H1 (cell line): ENCODE data around the gene LIN54. TPM values are rescaled to one million over a fixed set of nuclear protein-coding genes. Genes with fewer than 3 reads are reported as not detected.

Source experiments
- CTCF ChIA-PET: fragments of 300-600 bp; sonication (Branson Sonifier 250); formaldehyde crosslinking; loops from one replicate; lab custom pipeline; 2021; ENCODE audit not compliant: partially characterized antibody; lab: Charles Lee
- POLR2A ChIA-PET: fragments of 300-600 bp; sonication (Branson Sonifier 250); formaldehyde crosslinking; loops from one replicate; lab custom pipeline; 2021; ENCODE audit warnings: inconsistent platforms; ENCODE audit not compliant: partially characterized antibody; lab: Charles Lee
- DNase-seq, 2 experiments: peaks; one replicate each; pipeline versions ENCODE4 v3.0.0 to v3.0.0-alpha.2; 2010 to 2022; ENCODE audit warnings: low spot score in 2 of 2, low read depth in 1 of 2, mixed read lengths in 1 of 2
- FAIRE-seq: peaks from 2 replicates; lab custom pipeline; 2011; peaks lifted over from hg19 to GRCh38; lab: Jason Lieb, UNC
- H2AFZ ChIP-seq: 2 replicates; pipeline ENCODE4 v1.8.1; 2012; ENCODE audit warnings: low read length, inconsistent platforms
- H2AK5ac ChIP-seq: 2 replicates; pipeline ENCODE4 v1.6.1; 2013; ENCODE audit warnings: low read depth, low read length
- H2BK120ac ChIP-seq: replicated peaks from 2 replicates; pipeline ENCODE3; 2013; ENCODE audit warnings: low read depth, low read length, inconsistent platforms
- H2BK12ac ChIP-seq: 2 replicates; pipeline ENCODE4 v1.6.1; 2013; ENCODE audit warnings: low read depth, low read length
- H2BK15ac ChIP-seq: 2 replicates; pipeline ENCODE4 v1.6.1; 2013; ENCODE audit warnings: low read length
- H2BK20ac ChIP-seq: 2 replicates; pipeline ENCODE4 v1.6.1; 2013; ENCODE audit warnings: low read length
- H2BK5ac ChIP-seq: 2 replicates; pipeline ENCODE4 v1.6.1; 2013; ENCODE audit warnings: low read depth, low read length
- H3K14ac ChIP-seq: 2 replicates; pipeline ENCODE4 v1.6.1; 2013; ENCODE audit warnings: inconsistent platforms; ENCODE audit not compliant: insufficient read length
- H3K18ac ChIP-seq: 2 replicates; pipeline ENCODE4 v1.6.1; 2013; ENCODE audit warnings: low read length; ENCODE audit errors: extremely low read depth
- H3K23ac ChIP-seq: 2 replicates; pipeline ENCODE4 v1.6.1; 2013; ENCODE audit warnings: inconsistent platforms; ENCODE audit not compliant: insufficient read length
- H3K23me2 ChIP-seq: 2 replicates; pipeline ENCODE4 v1.6.1; 2013; ENCODE audit warnings: low read depth, low read length
- H3K27ac ChIP-seq: 2 replicates; pipeline ENCODE4 v1.6.1; 2011; ENCODE audit warnings: low read depth, low read length, inconsistent platforms
- H3K27me3 ChIP-seq, 4 experiments: replicated peaks in 1 of 4; 1 replicate in 1 of 4; 2 replicates in 3 of 4; pipeline versions ENCODE4 v1.6.1 to v1.8.1; 2011 to 2013; ENCODE audit warnings: low read length in 3 of 4, mild to moderate bottlenecking in 3 of 4, inconsistent platforms in 2 of 4, mixed read lengths in 2 of 4, moderate library complexity in 1 of 4; ENCODE audit not compliant: control insufficient read depth in 3 of 4, insufficient read depth in 3 of 4; ENCODE audit errors: extremely low read depth in 1 of 4
- H3K36me3 ChIP-seq, 4 experiments: 2 replicates each; pipeline versions ENCODE4 v1.6.1 to v1.8.1; 2011 to 2013; ENCODE audit warnings: mild to moderate bottlenecking in 4 of 4, low read length in 3 of 4, moderate library complexity in 2 of 4, control low read depth in 1 of 4, inconsistent platforms in 1 of 4; ENCODE audit not compliant: insufficient read depth in 4 of 4, control insufficient read depth in 2 of 4
- H3K4ac ChIP-seq: replicated peaks from 2 replicates; pipeline ENCODE3; 2013; ENCODE audit warnings: low read length, low read depth, mixed read lengths, inconsistent platforms; ENCODE audit not compliant: insufficient read length
- H3K4me1 ChIP-seq, 4 experiments: replicated peaks in 1 of 4; 1 replicate in 1 of 4; 2 replicates in 3 of 4; pipeline versions ENCODE4 v1.6.1 to v1.8.1; 2011 to 2013; ENCODE audit warnings: low read length in 3 of 4, inconsistent platforms in 2 of 4, mixed read lengths in 1 of 4; ENCODE audit not compliant: insufficient read depth in 4 of 4, control insufficient read depth in 3 of 4
- H3K4me2 ChIP-seq, 2 experiments: 2 replicates each; pipeline versions ENCODE4 v1.6.1 to v1.8.1; 2011 to 2013; ENCODE audit warnings: low read depth in 2 of 2, low read length in 2 of 2, control low read depth in 1 of 2, inconsistent platforms in 1 of 2, mild to moderate bottlenecking in 1 of 2; ENCODE audit not compliant: insufficient read depth in 1 of 2
- H3K4me3 ChIP-seq, 4 experiments: fragments of 200-600, 300-600 bp in 1 of 4; sonication (generic), shearing (Covaris generic), sonication (Bioruptor Twin) in 1 of 4; 2 replicates each; pipeline versions ENCODE4 v1.5.1 to v1.8.1; 2011 to 2016; ENCODE audit warnings: low read length in 4 of 4, low read depth in 3 of 4, control low read depth in 2 of 4, inconsistent platforms in 2 of 4, mild to moderate bottlenecking in 2 of 4, mixed read lengths in 1 of 4, moderate library complexity in 1 of 4; ENCODE audit not compliant: insufficient read depth in 2 of 4; ENCODE audit errors: extremely low read depth in 1 of 4
- H3K56ac ChIP-seq: replicated peaks from 2 replicates; pipeline ENCODE3; 2013; ENCODE audit warnings: low read depth, mild to moderate bottlenecking, mixed read lengths, low read length, inconsistent platforms; ENCODE audit not compliant: insufficient read length
- H3K79me1 ChIP-seq: 2 replicates; pipeline ENCODE4 v1.6.1; 2013; ENCODE audit warnings: low read depth, low read length, control low read depth
- H3K79me2 ChIP-seq, 2 experiments: 2 replicates each; pipeline versions ENCODE4 v1.6.1 to v1.8.1; 2012 to 2013; ENCODE audit warnings: low read length in 2 of 2, mild to moderate bottlenecking in 2 of 2, inconsistent platforms in 1 of 2; ENCODE audit not compliant: insufficient read depth in 2 of 2, control insufficient read depth in 1 of 2
- H3K9ac ChIP-seq, 4 experiments: replicated peaks in 1 of 4; 1 replicate in 1 of 4; 2 replicates in 3 of 4; pipeline versions ENCODE4 v1.6.1 to v1.8.1; 2011 to 2013; ENCODE audit warnings: low read depth in 3 of 4, low read length in 3 of 4, control low read depth in 2 of 4, mild to moderate bottlenecking in 2 of 4, moderate library complexity in 2 of 4, inconsistent platforms in 1 of 4; ENCODE audit errors: extremely low read depth in 1 of 4
- H3K9me3 ChIP-seq, 2 experiments: 2 replicates each; pipeline versions ENCODE4 v1.6.1 to v1.8.1; 2012 to 2013; ENCODE audit warnings: mild to moderate bottlenecking in 2 of 2, moderate library complexity in 2 of 2, control low read depth in 1 of 2, inconsistent platforms in 1 of 2, low read depth in 1 of 2, low read length in 1 of 2, mixed read lengths in 1 of 2; ENCODE audit not compliant: insufficient read depth in 2 of 2
- H4K20me1 ChIP-seq, 2 experiments: replicated peaks in 1 of 2; 2 replicates each; pipeline versions ENCODE3 to v1.8.1; 2011 to 2013; ENCODE audit warnings: inconsistent platforms in 2 of 2, low read length in 2 of 2, mild to moderate bottlenecking in 1 of 2; ENCODE audit not compliant: insufficient read depth in 2 of 2, control insufficient read depth in 1 of 2
- H4K5ac ChIP-seq: 2 replicates; pipeline ENCODE4 v1.6.1; 2013; ENCODE audit warnings: low read length, low read depth, mixed read lengths, inconsistent platforms; ENCODE audit not compliant: insufficient read length
- H4K8ac ChIP-seq: 2 replicates; pipeline ENCODE4 v1.8.0; 2013; ENCODE audit warnings: mild to moderate bottlenecking, moderate library complexity, low read length, inconsistent platforms; ENCODE audit not compliant: insufficient read depth; ENCODE audit errors: extremely low read depth
- H4K91ac ChIP-seq: replicated peaks from 2 replicates; pipeline ENCODE3; 2013; ENCODE audit warnings: low read length, mixed read lengths, inconsistent platforms; ENCODE audit not compliant: insufficient read length
- FOSL1 ChIP-seq: IDR thresholded peaks from 2 replicates; pipeline ENCODE4 v1.6.1; 2011; ENCODE audit warnings: mild to moderate bottlenecking, low read depth, low read length, moderate library complexity; ENCODE audit not compliant: insufficient read depth
- WGBS, 2 experiments: shearing (Covaris generic) in 1 of 2; methylation state at CpG; one replicate each; pipeline versions ENCODE4 v1.1.6 to v1.1.7; 2013 to 2015; ENCODE audit warnings: low lambda C conversion rate in 2 of 2, mixed read lengths in 2 of 2, inconsistent platforms in 1 of 2, low coverage in 1 of 2, missing lambda C conversion rate in 1 of 2; ENCODE audit not compliant: insufficient replicate concordance in 2 of 2, insufficient coverage in 1 of 2, insufficient read length in 1 of 2; ENCODE audit errors: extremely low coverage in 1 of 2, missing lambda C conversion rate in 1 of 2; 5-methylcytosine and 5-hydroxymethylcytosine counted together
- polyA plus RNA-seq, 7 experiments: library from polyadenylated mRNA; depleted of rRNA in 3 of 7; stranded (reverse) in 5 of 7; unstranded in 2 of 7; fragments of >200 nt in 5 of 7; fragments of 200-250 nt in 2 of 7; gene quantifications; 1 replicate in 5 of 7; 2 replicates in 1 of 7; 4 replicates in 1 of 7; pipeline versions ENCODE4 v1.2.1 to v1.2.3, GENCODE V29; 2011 to 2013; ENCODE audit warnings: missing spikeins in 2 of 7, mixed read lengths in 2 of 7
- total RNA-seq: library from RNA; stranded (reverse); fragmentation: NEBNext Ultra II Directional; extraction: Animal tissue kit (Norgen Biotek cat#: 25700); gene quantifications from 2 replicates; pipeline ENCODE4 v1.2.1, GENCODE V29; 2021

Gene LIN54
- total and polyA plus RNA-seq, 2 of the 8 experiments (the other 6 are each of a cell fraction or from before 2014, with no cell fraction given) = 5.7 to 11.1 TPM

DNA sequence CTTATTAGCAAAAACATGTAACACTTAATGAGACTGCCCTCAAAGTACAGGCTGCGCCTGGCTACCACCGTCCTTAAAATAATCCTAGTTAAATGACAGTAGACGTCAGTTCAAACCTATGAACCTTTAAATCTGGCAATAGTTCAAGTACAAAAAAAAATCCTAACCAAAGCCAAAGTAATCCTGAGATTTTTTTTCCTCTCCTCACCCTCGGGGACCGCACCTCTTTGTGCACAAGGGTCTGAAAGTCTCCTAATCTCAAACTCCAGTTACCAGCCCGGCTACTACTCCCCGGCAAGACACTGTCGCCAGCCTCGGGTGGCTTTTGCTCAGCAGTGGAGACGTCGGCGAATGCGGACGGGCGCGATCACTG lies 120.1 kb downstream of the LIN54 start:
- ChIA-PET POLR2A (interaction anchor here (1.0 to 9.1 kb wide), 2 partner anchors 11 kb away, joined by 3 to 86 read pairs; partner anchors contain the start of gene THAP9), CTCF (no interaction called here)
- H2BK20ac ChIP-seq = no peak overlapping the region
- no peak overlapping the region; the same call in 1 of the 2 replicates for H2AK5ac ChIP-seq
- H3K14ac ChIP-seq = peak overlapping the region; percentile 82
- DNase-seq = no peak
- no peaks in the 10 kb centered on the region for H3K27me3 ChIP-seq
- H3K4me2 ChIP-seq = peak overlapping the region; percentile 74 to 77
- no peak overlapping the region for H2BK15ac ChIP-seq
- no peak overlapping the region for H3K23ac ChIP-seq
- peak overlapping the region; percentile 83 for H3K56ac ChIP-seq
- peak overlapping the region; percentile 89 for H4K5ac ChIP-seq
- no peak for FAIRE-seq
- H3K4me3 ChIP-seq = peak overlapping the region; percentile 93 to 100 (median 96)
- peak overlapping the region; percentile 84 for H4K91ac ChIP-seq
- peaks cover 0 to 3% (median 1%) of the 10 kb centered on the region in 4 experiments; a peak in 2 of 7 replicates for H3K4me1 ChIP-seq
- H4K8ac ChIP-seq = peak overlapping the region; percentile 93
- H2BK5ac ChIP-seq = peak overlapping the region; percentile 85
- no peaks in the 10 kb centered on the region for H3K9me3 ChIP-seq
- H3K9ac ChIP-seq = peak overlapping the region; percentile 83 to 94 (median 94)
- H3K79me1 ChIP-seq = no peaks in the 10 kb centered on the region
- peaks cover 11 to 27% (median 18%) of the 10 kb centered on the region in 4 experiments; a peak in 7 of 8 replicates for H3K36me3 ChIP-seq
- H2AFZ ChIP-seq = no peak overlapping the region
- H3K79me2 ChIP-seq = peaks cover 5 to 59% of the 10 kb centered on the region in 2 experiments
- WGBS, 2 experiments = 2% methylated on average over 16 of the region's 16 CpGs; no CpG with 5 or more reads in 1 of the 2 experiments
- no peak overlapping the region for H2BK120ac ChIP-seq
- TF ChIP-seq FOSL1 = no peak
- H3K23me2 ChIP-seq = peaks cover 2% of the 10 kb centered on the region
- no peak overlapping the region for H2BK12ac ChIP-seq
- H3K27ac ChIP-seq = peak overlapping the region; percentile 89
- peaks cover 3 to 5% of the 10 kb centered on the region in 2 experiments for H4K20me1 ChIP-seq
- H3K18ac ChIP-seq = no peak overlapping the region; the same call in 1 of the 2 replicates
- H3K4ac ChIP-seq = no peak overlapping the region
